ENCODE results near the gene KDM4B. TPM values are rescaled to one million over a fixed set of nuclear protein-coding genes. Genes with fewer than 3 reads are reported as not detected.

Gene KDM4B
- 32.3 TPM for total RNA-seq

GRCh38 chr19:4968462-4969291 lies at the start of gene KDM4B:
KDM4B (plus strand) TSS chr19:4969113; CDS start chr19:5032891, 63,778 bp downstream.

Small RNA genes lying within 50 kb of the gene (small RNA-seq; reads per million reads assigned to genes)
- not detected for gene MIR4747

Other genes starting within 250 kb of the KDM4B start
- gene DPP9, start 245.3 kb upstream of the KDM4B start, total RNA-seq = 10.1 TPM
- gene FEM1A, start 177.4 kb upstream of the KDM4B start, total RNA-seq = 18.9 TPM
- gene TICAM1, start 137.4 kb upstream of the KDM4B start, total RNA-seq = 1.6 TPM
- 18.5 TPM for gene PLIN3, start 101.4 kb upstream of the KDM4B start, total RNA-seq
- not detected for gene ARRDC5, start 66.2 kb upstream of the KDM4B start, total RNA-seq
- 14.5 TPM for gene UHRF1, start 59.6 kb upstream of the KDM4B start, total RNA-seq

Data from diencephalon (tissue), 1 donor.